ENCODE data around the gene REC114. TPM values are rescaled to one million over a fixed set of nuclear protein-coding genes. Genes with fewer than 3 reads are reported as not detected.

Gene REC114
- total and polyA plus RNA-seq, 10 of the 15 experiments (the other 5 are each of a cell fraction or from before 2014, with no cell fraction given) = not detected

GRCh38 chr15:73594109-73594508 lies 151.1 kb downstream of the REC114 start:
- no TSS peak for BruUV-seq (replicated peaks)
- no peak for ATAC-seq
- no peak for TF ChIP-seq ZNF274 (IDR thresholded peaks at IDR 0.05; ENCODE audit: insufficient read depth, insufficient read length)
- no peak for TF ChIP-seq TBL1XR1 (IDR thresholded peaks at IDR 0.05; ENCODE audit: low read depth, low read length)
- TF ChIP-seq IRF4 (IDR thresholded peaks at IDR 0.05; ENCODE audit: low read depth, low read length) = no peak
- no peak for TF ChIP-seq EGR1 (IDR thresholded peaks at IDR 0.05; ENCODE audit: borderline replicate concordance in 1 of 2, low read depth in 2 of 2, low read length in 2 of 2)
- no peak for TF ChIP-seq GABPA (IDR thresholded peaks at IDR 0.05; ENCODE audit: low read depth)
- no peak for TF ChIP-seq RCOR1 (conservative IDR thresholded peaks at IDR 0.05; ENCODE audit: low read depth, low read length)
- TF ChIP-seq ATF2 (IDR thresholded peaks at IDR 0.05; ENCODE audit: low read length) = no peak
- TF ChIP-seq CBFB (IDR thresholded peaks at IDR 0.05; ENCODE audit: low read depth) = no peak
- no peak for TF ChIP-seq ZNF217 (IDR thresholded peaks at IDR 0.05)
- TF ChIP-seq RAD21 (IDR thresholded peaks at IDR 0.05; ENCODE audit: insufficient read depth, low read depth, low read length) = no peak
- no peak for TF ChIP-seq KDM1A (IDR thresholded peaks at IDR 0.05; ENCODE audit: borderline replicate concordance)
- no peak for TF ChIP-seq ZNF24 (IDR thresholded peaks at IDR 0.05)
- TF ChIP-seq NRF1 (conservative IDR thresholded peaks at IDR 0.05; ENCODE audit: low read depth, low read length) = no peak
- TF ChIP-seq NBN (IDR thresholded peaks at IDR 0.05) = no peak
- TF ChIP-seq BRCA1 (IDR thresholded peaks at IDR 0.05; ENCODE audit: low read depth, low read length) = no peak
- no peak for TF ChIP-seq LARP7 (IDR thresholded peaks at IDR 0.05)
- no peak for TF ChIP-seq CUX1 (IDR thresholded peaks at IDR 0.05; ENCODE audit: insufficient replicate concordance, low read depth, low read length)
- TF ChIP-seq KLF5 (IDR thresholded peaks at IDR 0.05; ENCODE audit: partially characterized antibody) = no peak

More at GRCh38 chr15:73594109-73594508, 151.1 kb downstream of the REC114 start:
- RAD21 ChIA-PET (ENCODE audit: unreplicated experiment) = no interaction called here
- peaks cover 1 to 16% of the 10 kb centered on the region in 2 experiments; a peak in 3 of 4 replicates for H3K36me3 ChIP-seq (ENCODE audit: control insufficient read depth in 2 of 2, insufficient read depth in 2 of 2, low read length in 1 of 2)
- no peak overlapping the region for H2AFZ ChIP-seq (ENCODE audit: control insufficient read depth, low read depth, low read length)
- no peak overlapping the region for H3K27ac ChIP-seq (ENCODE audit: control insufficient read depth, insufficient read depth)
- no peak overlapping the region for H3K9ac ChIP-seq (ENCODE audit: control insufficient read depth, insufficient read depth, low read length)
- DNase-seq (ENCODE audit: low read depth, low spot score) (no peak), FAIRE-seq (no peak)
- intact Hi-C loops (cut with micrococcal nuclease; ENCODE audit: unreplicated experiment) = no loop called here
- H4K20me1 ChIP-seq (ENCODE audit: control insufficient read depth, insufficient read depth) = no peaks in the 10 kb centered on the region
- peaks cover 19% of the 10 kb centered on the region for H3K79me2 ChIP-seq (ENCODE audit: control insufficient read depth, insufficient read depth, low read length)
- CTCF ChIA-PET = interaction anchor here (2.1 to 6.0 kb wide), 2 partner anchors 13 to 42 kb away, joined by 7 to 30 read pairs; no protein-coding TSS in a partner anchor
- 78% methylated on average over 2 of the region's 2 CpGs for WGBS (ENCODE audit: insufficient coverage, insufficient replicate concordance, low lambda C conversion rate, missing lambda C conversion rate)
- H3K9me3 ChIP-seq (replicated peaks; ENCODE audit: control insufficient read depth, insufficient read depth, low read length) = no peaks in the 10 kb centered on the region
- in situ Hi-C loops (cut with MboI) = no loop called here
- peaks cover 3% of the 10 kb centered on the region; the same call in 1 of the 2 replicates for H3K4me1 ChIP-seq (ENCODE audit: control insufficient read depth, insufficient read depth, low read length)
- POLR2A ChIA-PET = no interaction called here
- no peak overlapping the region for H3K4me2 ChIP-seq (ENCODE audit: control insufficient read depth, insufficient read depth)
- H3K27me3 ChIP-seq (replicated peaks in 1 of 2; ENCODE audit: control insufficient read depth in 2 of 2, insufficient read depth in 2 of 2, low read length in 1 of 2) = no peaks in the 10 kb centered on the region
- no peak overlapping the region for H3K4me3 ChIP-seq
- SMC1A ChIA-PET (ENCODE audit: uncharacterized antibody, unreplicated experiment) = interaction anchor here (1.0 to 6.9 kb wide), 2 partner anchors 14 to 43 kb away, joined by 3 to 40 read pairs; no protein-coding TSS in a partner anchor

Data from GM12878 (cell line).